Measurements from ENCODE around the gene EXOC3L1. TPM values are rescaled to one million over a fixed set of nuclear protein-coding genes. Genes with fewer than 3 reads are reported as not detected.

Gene EXOC3L1
- total RNA-seq, 2 experiments from 2014 or later = 0.23 TPM; not detected in 1

DNA sequence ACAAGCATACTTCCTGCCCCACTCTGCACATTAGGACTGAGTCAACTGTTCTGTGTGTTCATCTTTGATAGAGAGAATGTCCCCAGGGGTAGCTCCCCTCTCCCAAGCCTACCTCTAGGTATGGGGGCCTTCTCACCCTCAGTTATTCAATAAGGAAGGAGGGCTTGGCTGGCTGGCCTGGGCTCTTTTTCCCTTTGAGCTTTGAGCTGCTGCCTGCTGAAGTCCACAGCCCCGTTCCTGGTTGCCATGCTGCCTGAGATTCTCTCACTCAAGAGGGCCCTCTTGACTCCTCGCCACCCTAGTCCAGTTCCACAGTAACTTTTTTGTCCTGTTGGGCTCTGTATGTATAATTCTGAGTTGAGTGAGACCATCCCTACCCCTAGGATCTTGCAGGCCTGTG lies 44.2 kb downstream of the EXOC3L1 start:
- no peaks in the 10 kb centered on the region for H3K9me3 Mint-ChIP-seq
- CTCF ChIA-PET = interaction anchor here (1.0 kb wide), 1 partner anchor 10 kb away, joined by 7 read pairs; no protein-coding TSS in a partner anchor
- H3K36me3 Mint-ChIP-seq (ENCODE audit: low read depth) = peaks cover 63% of the 10 kb centered on the region
- peaks cover 2% of the 10 kb centered on the region for H3K4me1 Mint-ChIP-seq (ENCODE audit: low read depth)
- intact Hi-C loops (cut with micrococcal nuclease) = no loop called here
- H3K27me3 Mint-ChIP-seq = no peaks in the 10 kb centered on the region
- ATAC-seq (no peak), DNase-seq (no peak)
- POLR2A ChIA-PET = no interaction called here
- no peak for TF ChIP-seq CTCF (IDR thresholded peaks at IDR 0.05)
- no peak overlapping the region for H3K4me3 Mint-ChIP-seq
- H3K27ac Mint-ChIP-seq = no peak overlapping the region

DNA sequence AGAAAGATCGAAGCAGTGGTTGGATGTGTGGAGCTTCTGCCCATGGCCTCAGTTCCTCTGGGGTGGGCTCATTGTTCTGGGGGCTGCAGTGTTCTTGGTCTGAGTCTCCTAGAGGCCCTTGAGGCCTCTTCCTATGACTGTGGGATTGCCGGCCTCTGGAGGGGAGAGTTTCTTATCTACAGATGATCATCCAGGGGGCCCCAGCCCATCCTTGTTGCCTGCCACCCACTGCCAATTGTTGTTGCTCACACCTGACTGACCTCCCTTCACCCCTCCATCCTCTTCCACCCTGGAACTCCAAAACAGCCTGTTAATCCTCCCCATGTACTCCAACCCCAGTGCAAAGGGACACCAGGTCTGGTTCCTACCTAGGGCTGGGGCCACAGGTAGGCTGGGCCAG lies 45.0 kb downstream of the EXOC3L1 start:
- H3K9me3 Mint-ChIP-seq = no peaks in the 10 kb centered on the region
- no peaks in the 10 kb centered on the region for H3K27me3 Mint-ChIP-seq
- intact Hi-C loops (cut with micrococcal nuclease) = no loop called here
- no peak for DNase-seq
- CTCF ChIA-PET = interaction anchor here (1.5 to 1.6 kb wide), 2 partner anchors 10 to 126 kb away, joined by 4 to 8 read pairs; no protein-coding TSS in a partner anchor
- H3K27ac Mint-ChIP-seq = no peak overlapping the region
- no peak for TF ChIP-seq CTCF (IDR thresholded peaks at IDR 0.05)
- H3K4me1 Mint-ChIP-seq (ENCODE audit: low read depth) = peaks cover 2% of the 10 kb centered on the region
- no peak for ATAC-seq
- H3K4me3 Mint-ChIP-seq = no peak overlapping the region
- POLR2A ChIA-PET = no interaction called here
- peaks cover 70% of the 10 kb centered on the region for H3K36me3 Mint-ChIP-seq (ENCODE audit: low read depth)

DNA sequence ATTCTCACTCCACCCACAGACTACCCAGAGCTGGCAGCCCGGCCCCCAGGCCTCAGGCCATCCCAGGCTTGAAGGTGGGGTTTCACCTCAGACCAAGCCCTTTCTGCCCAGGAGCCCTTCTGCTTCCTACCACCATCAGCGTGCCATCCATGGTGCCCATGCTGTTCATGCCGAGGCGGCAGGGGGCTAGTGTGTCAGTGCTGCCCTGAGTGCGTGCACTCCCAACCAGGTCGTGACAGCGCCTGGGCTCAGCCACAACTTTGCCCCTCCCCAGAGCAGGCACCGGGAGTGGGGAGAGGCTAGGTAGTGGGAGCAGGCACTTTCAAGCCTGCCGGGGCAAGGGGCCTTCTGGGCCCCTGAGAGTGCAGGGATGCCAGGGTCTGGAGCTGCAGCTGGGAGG lies 47.6 kb downstream of the EXOC3L1 start:
- ChIA-PET POLR2A (no interaction called here), CTCF (interaction anchor here (2.0 to 6.1 kb wide), 2 partner anchors 13 kb away, joined by 7 to 40 read pairs; no protein-coding TSS in a partner anchor)
- no peak overlapping the region for H3K4me3 Mint-ChIP-seq
- H3K9me3 Mint-ChIP-seq = no peaks in the 10 kb centered on the region
- H3K27me3 Mint-ChIP-seq = no peaks in the 10 kb centered on the region
- no peak for DNase-seq
- H3K4me1 Mint-ChIP-seq (ENCODE audit: low read depth) = no peaks in the 10 kb centered on the region
- peaks cover 52% of the 10 kb centered on the region for H3K36me3 Mint-ChIP-seq (ENCODE audit: low read depth)
- TF ChIP-seq CTCF (IDR thresholded peaks at IDR 0.05) = no peak
- ATAC-seq = no peak
- H3K27ac Mint-ChIP-seq = no peak overlapping the region
- intact Hi-C loops (cut with micrococcal nuclease) = no loop called here

DNA sequence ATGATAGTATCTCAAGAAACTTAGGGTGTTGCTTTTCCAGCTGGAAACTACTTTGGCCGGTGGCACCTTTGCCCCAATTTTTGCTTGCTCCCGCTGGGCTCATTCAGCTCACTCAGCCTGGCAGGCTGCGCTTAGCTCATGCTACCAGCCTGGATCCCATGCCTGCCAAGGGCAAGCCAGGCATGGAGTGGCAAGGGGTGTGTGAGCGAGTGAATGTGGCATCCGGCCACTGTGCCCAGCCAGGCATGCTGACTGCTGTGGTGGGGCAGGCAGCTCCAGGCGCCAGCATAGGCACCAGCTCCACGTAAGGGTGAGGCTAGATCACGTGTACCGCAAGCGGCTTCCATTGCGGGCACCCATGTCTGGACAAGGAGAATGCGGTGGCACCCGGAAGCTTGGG lies 48.5 kb downstream of the EXOC3L1 start:
- H3K4me1 Mint-ChIP-seq (ENCODE audit: low read depth) = no peaks in the 10 kb centered on the region
- no peak for TF ChIP-seq CTCF (IDR thresholded peaks at IDR 0.05)
- ChIA-PET POLR2A (interaction anchor here (0.8 to 1.1 kb wide), 2 partner anchors 12 to 119 kb away, joined by 3 read pairs; no protein-coding TSS in a partner anchor), CTCF (interaction anchor here (1.2 to 6.1 kb wide), 4 partner anchors 12 to 124 kb away, joined by 3 to 40 read pairs (median 6); no protein-coding TSS in a partner anchor)
- no peaks in the 10 kb centered on the region for H3K9me3 Mint-ChIP-seq
- intact Hi-C loops (cut with micrococcal nuclease) = no loop called here
- DNase-seq (no peak), ATAC-seq (no peak)
- H3K27ac Mint-ChIP-seq = no peak overlapping the region
- H3K4me3 Mint-ChIP-seq = no peak overlapping the region
- H3K36me3 Mint-ChIP-seq (ENCODE audit: low read depth) = peaks cover 52% of the 10 kb centered on the region
- no peaks in the 10 kb centered on the region for H3K27me3 Mint-ChIP-seq

- H3K4me1 Mint-ChIP-seq (ENCODE audit: low read depth) = no peaks in the 10 kb centered on the region
- no peaks in the 10 kb centered on the region for H3K27me3 Mint-ChIP-seq
- ATAC-seq (no peak), DNase-seq (no peak)
- intact Hi-C loops (cut with micrococcal nuclease) = no loop called here
- no peak for TF ChIP-seq CTCF (IDR thresholded peaks at IDR 0.05)
- H3K4me3 Mint-ChIP-seq = no peak overlapping the region
- ChIA-PET POLR2A (interaction anchor here (0.6 to 2.2 kb wide), 2 partner anchors 9 to 22 kb away, joined by 3 to 8 read pairs; no protein-coding TSS in a partner anchor), CTCF (interaction anchor here (1.0 to 6.1 kb wide), 4 partner anchors 17 to 178 kb away, joined by 4 to 40 read pairs (median 4); partner anchors contain the start of gene CES3)
- peaks cover 43% of the 10 kb centered on the region for H3K36me3 Mint-ChIP-seq (ENCODE audit: low read depth)
- H3K9me3 Mint-ChIP-seq = no peaks in the 10 kb centered on the region
- H3K27ac Mint-ChIP-seq = no peak overlapping the region
Measured at GRCh38 chr16:67137605-67138004, 52.3 kb downstream of the EXOC3L1 start.

Small RNA genes lying within 50 kb of the gene (microRNA-seq; reads per million reads assigned to microRNA genes)
- 30.0 reads per million, percentile 51 among the genes with 10 or more reads in this experiment for gene MIR328 (ENCODE audit: borderline microRNAs expressed, borderline replicate concordance)

Other genes starting within 250 kb of the EXOC3L1 start
- gene CES3, start 228.9 kb downstream of the EXOC3L1 start, total RNA-seq = 1 to 10 TPM; 2.1 to 2.9 TPM
- gene CES4A, start 201.5 kb downstream of the EXOC3L1 start, total RNA-seq = 1 to 10 TPM; 4.5 to 5.9 TPM
- 100 to 1,000 TPM; 111 to 114 TPM for gene CBFB, start 161.0 kb downstream of the EXOC3L1 start, total RNA-seq
- 10 to 100 TPM; 11.3 to 14.0 TPM for gene PHAF1, start 80.2 kb downstream of the EXOC3L1 start, total RNA-seq
- gene B3GNT9, start 39.1 kb downstream of the EXOC3L1 start, total RNA-seq = 1 to 10 TPM; 2.1 to 2.5 TPM
- gene TRADD, start 30.2 kb downstream of the EXOC3L1 start, total RNA-seq = 10 to 100 TPM; 28.4 to 31.2 TPM
- gene FBXL8, start 30.2 kb downstream of the EXOC3L1 start, total RNA-seq = 10 to 100 TPM; 27.1 to 28.6 TPM
- 10 to 100 TPM; 56.0 to 73.3 TPM for gene HSF4, start 25.4 kb downstream of the EXOC3L1 start, total RNA-seq
- gene NOL3, start 19.6 kb downstream of the EXOC3L1 start, total RNA-seq = 10 to 100 TPM; 24.5 to 25.3 TPM
- gene MATCAP1, start 6.2 kb downstream of the EXOC3L1 start, total RNA-seq = 10 to 100 TPM; 49.5 to 49.9 TPM
- gene E2F4, start 2.0 kb upstream of the EXOC3L1 start, total RNA-seq = 100 to 1,000 TPM; 104 to 105 TPM
- gene ELMO3, start 9.0 kb upstream of the EXOC3L1 start, total RNA-seq = 1 to 10 TPM; 5.0 to 5.6 TPM
- gene TMEM208, start 37.0 kb upstream of the EXOC3L1 start, total RNA-seq = 10 to 100 TPM; 25.7 to 30.7 TPM
- gene FHOD1, start 57.3 kb upstream of the EXOC3L1 start, total RNA-seq = 100 to 1,000 TPM; 102 to 105 TPM
- 1 to 10 TPM; 7.7 to 8.1 TPM for gene SLC9A5, start 58.8 kb upstream of the EXOC3L1 start, total RNA-seq
- gene PLEKHG4, start 89.4 kb upstream of the EXOC3L1 start, total RNA-seq = 10 to 100 TPM; 17.3 to 20.8 TPM
- 1 to 10 TPM; 3.0 to 3.9 TPM for gene KCTD19, start 136.6 kb upstream of the EXOC3L1 start, total RNA-seq
- gene LRRC36, start 136.7 kb upstream of the EXOC3L1 start, total RNA-seq = under 1 TPM; 0.81 to 0.90 TPM
- not detected for gene TPPP3, start 203.4 kb upstream of the EXOC3L1 start, total RNA-seq
- under 1 TPM; 0.54 to 0.60 TPM for gene ZDHHC1, start 226.3 kb upstream of the EXOC3L1 start, total RNA-seq
- gene HSD11B2, start 241.0 kb upstream of the EXOC3L1 start, total RNA-seq = 1 to 10 TPM; 1.6 to 2.3 TPM